Measurements from ENCODE around the gene ABHD11. TPM values are rescaled to one million over a fixed set of nuclear protein-coding genes. Genes with fewer than 3 reads are reported as not detected.
"Not testable (repeated sequence)": the region's sequence is repeated elsewhere in the genome, so short reads cannot be mapped to it uniquely, and the experiment has no call there.

Gene ABHD11
- total RNA-seq (2014; rRNA removed; shearing (Covaris generic)), result 21.2 and 25.7 TPM in 2 replicates

- DNase-seq, result peak; percentile 99
- H3K36me3 ChIP-seq (replicated peaks; ENCODE audit: control insufficient read depth, insufficient read depth, low read length), result peaks cover 8% of the 10 kb centered on the region
- H3K27me3 ChIP-seq (ENCODE audit: control insufficient read depth, insufficient read depth, low read length), result peaks cover 10% of the 10 kb centered on the region
- H3K4me3 ChIP-seq (ENCODE audit: insufficient read depth, low read depth, low read length), result peak within 1 kb of the TSS; percentile 92
Observed at GRCh38 chr7:73738612-73739386, at the start of gene ABHD11. TSS of gene ABHD11 (minus strand) at chr7:73738802. CDS start at chr7:73738770, 32 bp downstream.

GRCh38 chr7:73787786-73788048 lies 49.1 kb upstream of the ABHD11 start:
- DNase-seq; H3K36me3 ChIP-seq (replicated peaks; ENCODE audit: control insufficient read depth, insufficient read depth, low read length); H3K27me3 ChIP-seq (ENCODE audit: control insufficient read depth, insufficient read depth, low read length); H3K4me3 ChIP-seq (ENCODE audit: insufficient read depth, low read depth, low read length): not testable (repeated sequence)

DNA sequence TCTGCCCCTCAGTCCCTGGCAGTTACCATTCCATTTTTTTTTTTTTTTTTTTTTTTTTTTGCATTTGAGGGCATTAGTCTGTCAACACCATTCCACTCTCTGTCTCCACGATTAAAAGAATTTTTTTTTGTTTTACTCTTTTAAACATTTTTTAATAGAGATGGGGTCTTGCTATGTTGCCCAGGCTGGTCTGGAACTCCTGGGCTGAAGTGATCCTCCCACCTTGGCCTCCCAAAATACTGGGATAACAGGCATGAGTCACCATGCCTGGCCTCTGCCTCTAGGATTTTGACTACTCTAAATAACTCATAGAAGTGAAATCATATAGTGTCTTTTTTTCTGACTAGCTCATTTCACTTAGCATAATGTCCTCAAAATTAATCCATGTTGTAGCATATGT lies 48.0 kb upstream of the ABHD11 start:
- Histone ChIP-seq H3K27me3 (ENCODE audit: control insufficient read depth, insufficient read depth, low read length) (no peaks in the 10 kb centered on the region), H3K36me3 (replicated peaks; ENCODE audit: control insufficient read depth, insufficient read depth, low read length) (no peaks in the 10 kb centered on the region), H3K4me3 (ENCODE audit: insufficient read depth, low read depth, low read length) (no peak overlapping the region)
- DNase-seq, result no peak

DNA sequence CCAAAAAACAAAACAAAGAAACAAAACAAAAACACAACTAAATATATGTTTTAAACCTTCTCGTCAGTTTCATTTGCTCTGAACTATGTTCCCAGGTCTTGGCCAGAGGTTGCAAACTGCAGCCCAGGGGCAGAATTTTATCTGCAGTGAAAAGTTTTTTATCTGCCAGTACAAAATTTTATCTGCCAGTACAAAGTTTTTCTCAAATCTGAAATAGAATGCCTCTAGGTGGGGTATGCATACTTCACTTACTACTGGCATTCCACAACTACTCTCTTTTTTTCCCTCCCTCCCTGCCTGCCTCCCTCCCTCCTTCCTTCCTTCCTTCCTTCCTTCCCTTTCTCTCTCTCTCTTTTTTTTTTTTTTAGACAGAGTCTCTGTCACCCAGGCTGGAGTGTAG lies 40.9 kb upstream of the ABHD11 start:
- H3K27me3 ChIP-seq (ENCODE audit: control insufficient read depth, insufficient read depth, low read length), result no peaks in the 10 kb centered on the region
- DNase-seq, result no peak
- no peaks in the 10 kb centered on the region for H3K36me3 ChIP-seq (replicated peaks; ENCODE audit: control insufficient read depth, insufficient read depth, low read length)
- no peak overlapping the region for H3K4me3 ChIP-seq (ENCODE audit: insufficient read depth, low read depth, low read length)

- no peak for DNase-seq
- H3K27me3 ChIP-seq (ENCODE audit: control insufficient read depth, insufficient read depth, low read length), result no peaks in the 10 kb centered on the region
- H3K4me3 ChIP-seq (ENCODE audit: insufficient read depth, low read depth, low read length), result no peak overlapping the region
- no peaks in the 10 kb centered on the region for H3K36me3 ChIP-seq (replicated peaks; ENCODE audit: control insufficient read depth, insufficient read depth, low read length)
Observed at GRCh38 chr7:73778801-73779389, 40.3 kb upstream of the ABHD11 start.

GRCh38 chr7:73774923-73775322 lies 36.3 kb upstream of the ABHD11 start:
- Histone ChIP-seq H3K36me3 (replicated peaks; ENCODE audit: control insufficient read depth, insufficient read depth, low read length) (no peaks in the 10 kb centered on the region), H3K27me3 (ENCODE audit: control insufficient read depth, insufficient read depth, low read length) (peaks cover 10% of the 10 kb centered on the region; the same call in 1 of the 2 replicates), H3K4me3 (ENCODE audit: insufficient read depth, low read depth, low read length) (no peak overlapping the region)
- DNase-seq, result no peak

DNA sequence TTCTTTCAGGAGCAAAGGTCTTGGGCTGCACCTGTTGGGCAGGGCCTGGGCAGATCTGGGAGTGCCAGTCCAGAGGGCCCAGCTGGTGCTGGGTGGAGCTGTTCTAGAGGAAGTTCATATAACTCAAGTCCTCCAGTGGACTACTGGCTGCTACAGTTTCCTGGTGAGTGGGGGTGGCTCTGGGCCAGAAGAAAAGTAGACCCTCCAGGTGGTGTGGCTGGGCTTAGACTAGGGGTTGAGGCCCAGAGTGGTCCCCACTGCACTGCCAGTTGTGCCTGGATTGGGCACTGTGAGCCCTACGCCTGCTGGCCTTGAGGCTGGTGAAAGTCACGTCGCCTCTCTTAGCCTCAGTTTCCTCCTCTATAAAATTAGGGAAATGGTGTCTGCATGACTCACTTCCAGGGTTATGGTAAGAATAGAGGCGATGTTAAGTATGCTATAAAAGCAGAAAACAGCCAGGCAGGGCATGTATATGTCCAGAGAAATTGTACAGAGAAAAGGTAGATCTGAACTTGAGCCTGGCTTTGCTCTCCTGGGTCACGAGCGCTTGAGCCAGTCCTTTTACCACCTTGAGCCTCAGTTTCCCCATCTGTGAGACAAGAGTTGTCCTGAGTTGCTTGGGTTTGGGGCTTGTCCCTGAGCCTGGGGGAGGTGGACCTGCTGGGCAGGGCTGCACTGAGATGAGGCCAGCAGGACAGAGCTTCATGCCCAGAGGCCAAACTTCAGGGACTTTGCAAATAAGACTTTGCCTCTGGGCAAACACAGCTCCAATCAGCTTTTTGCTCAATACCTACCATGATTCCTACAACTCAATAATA lies 35.3 kb upstream of the ABHD11 start:
- no peak overlapping the region for H3K4me3 ChIP-seq (ENCODE audit: insufficient read depth, low read depth, low read length)

GRCh38 chr7:73770860-73771670 lies 32.5 kb upstream of the ABHD11 start:
- peak; percentile 84 for DNase-seq
- Histone ChIP-seq H3K4me3 (ENCODE audit: insufficient read depth, low read depth, low read length) (peak overlapping the region; percentile 54), H3K36me3 (replicated peaks; ENCODE audit: control insufficient read depth, insufficient read depth, low read length) (no peaks in the 10 kb centered on the region), H3K27me3 (ENCODE audit: control insufficient read depth, insufficient read depth, low read length) (peaks cover 15% of the 10 kb centered on the region; the same call in 1 of the 2 replicates)

More for the DNA sequence above, 35.3 kb upstream of the ABHD11 start:
- Histone ChIP-seq H3K36me3 (replicated peaks; ENCODE audit: control insufficient read depth, insufficient read depth, low read length) (no peaks in the 10 kb centered on the region), H3K27me3 (ENCODE audit: control insufficient read depth, insufficient read depth, low read length) (peaks cover 15% of the 10 kb centered on the region; the same call in 1 of the 2 replicates)
- no peak for DNase-seq

DNA sequence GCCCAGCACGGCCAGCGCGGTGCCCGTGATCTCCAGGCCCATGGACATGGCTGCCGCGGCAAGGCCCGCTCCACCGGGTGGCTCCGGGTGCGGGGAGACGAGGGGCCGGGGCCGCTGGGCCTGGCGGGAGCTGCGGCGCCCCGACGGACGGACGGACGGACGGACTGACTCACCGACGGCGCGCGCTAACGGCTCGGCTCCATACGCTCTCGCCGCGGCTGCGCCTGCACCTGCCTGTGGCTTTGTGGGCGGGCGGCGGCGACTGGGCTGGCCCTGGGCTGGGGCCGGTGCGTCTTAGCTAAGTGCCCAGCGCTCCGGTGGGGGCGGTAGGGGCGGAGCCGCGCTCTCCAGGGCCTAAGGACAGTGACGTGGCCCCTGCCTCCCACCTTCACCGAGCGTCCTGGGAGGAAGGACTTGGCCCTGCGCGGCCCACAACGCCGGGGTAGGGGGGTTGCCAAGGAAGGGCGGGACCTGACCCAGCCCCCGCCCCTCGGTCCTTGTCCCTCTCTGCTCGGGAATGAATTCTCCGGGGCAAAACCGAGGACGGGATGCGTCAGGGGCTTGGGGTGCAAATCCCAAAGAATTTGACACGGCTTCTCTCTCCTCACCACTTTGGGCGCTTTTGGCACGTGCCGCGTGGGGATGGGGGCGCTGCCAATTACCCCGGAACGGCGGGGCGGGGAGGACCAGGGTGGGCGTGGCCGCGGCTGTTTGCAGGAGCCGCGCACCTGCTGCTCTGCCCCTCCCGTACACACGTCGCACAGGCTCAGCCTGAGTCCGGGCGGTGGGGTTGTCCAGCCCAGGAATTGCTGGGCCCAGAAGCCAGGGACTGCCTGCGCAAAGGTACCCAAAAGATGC lies 31.6 kb upstream of the ABHD11 start, which contains the start of gene CLDN3:
Gene CLDN3 (minus strand): TSS at position 269 of the 858 bp plus-strand sequence. CDS start 221 bp downstream, at position 48.
- peak within 1 kb of the TSS; percentile 54 for H3K4me3 ChIP-seq (ENCODE audit: insufficient read depth, low read depth, low read length)
- H3K36me3 ChIP-seq (replicated peaks; ENCODE audit: control insufficient read depth, insufficient read depth, low read length), result no peaks in the 10 kb centered on the region
- DNase-seq, result peak; percentile 97
- H3K27me3 ChIP-seq (ENCODE audit: control insufficient read depth, insufficient read depth, low read length), result peaks cover 15% of the 10 kb centered on the region; the same call in 1 of the 2 replicates

GRCh38 chr7:73769481-73770001 lies 30.9 kb upstream of the ABHD11 start:
- H3K36me3 ChIP-seq (replicated peaks; ENCODE audit: control insufficient read depth, insufficient read depth, low read length), result no peaks in the 10 kb centered on the region
- peak; percentile 58 for DNase-seq
- peak overlapping the region; percentile 54 for H3K4me3 ChIP-seq (ENCODE audit: insufficient read depth, low read depth, low read length)
- peaks cover 15% of the 10 kb centered on the region; the same call in 1 of the 2 replicates for H3K27me3 ChIP-seq (ENCODE audit: control insufficient read depth, insufficient read depth, low read length)

- Histone ChIP-seq H3K36me3 (replicated peaks; ENCODE audit: control insufficient read depth, insufficient read depth, low read length) (no peaks in the 10 kb centered on the region), H3K4me3 (ENCODE audit: insufficient read depth, low read depth, low read length) (no peak overlapping the region), H3K27me3 (ENCODE audit: control insufficient read depth, insufficient read depth, low read length) (peaks cover 15% of the 10 kb centered on the region; the same call in 1 of the 2 replicates)
- DNase-seq, result peak; percentile 55
Observed at GRCh38 chr7:73768641-73769480, 30.3 kb upstream of the ABHD11 start.

DNA sequence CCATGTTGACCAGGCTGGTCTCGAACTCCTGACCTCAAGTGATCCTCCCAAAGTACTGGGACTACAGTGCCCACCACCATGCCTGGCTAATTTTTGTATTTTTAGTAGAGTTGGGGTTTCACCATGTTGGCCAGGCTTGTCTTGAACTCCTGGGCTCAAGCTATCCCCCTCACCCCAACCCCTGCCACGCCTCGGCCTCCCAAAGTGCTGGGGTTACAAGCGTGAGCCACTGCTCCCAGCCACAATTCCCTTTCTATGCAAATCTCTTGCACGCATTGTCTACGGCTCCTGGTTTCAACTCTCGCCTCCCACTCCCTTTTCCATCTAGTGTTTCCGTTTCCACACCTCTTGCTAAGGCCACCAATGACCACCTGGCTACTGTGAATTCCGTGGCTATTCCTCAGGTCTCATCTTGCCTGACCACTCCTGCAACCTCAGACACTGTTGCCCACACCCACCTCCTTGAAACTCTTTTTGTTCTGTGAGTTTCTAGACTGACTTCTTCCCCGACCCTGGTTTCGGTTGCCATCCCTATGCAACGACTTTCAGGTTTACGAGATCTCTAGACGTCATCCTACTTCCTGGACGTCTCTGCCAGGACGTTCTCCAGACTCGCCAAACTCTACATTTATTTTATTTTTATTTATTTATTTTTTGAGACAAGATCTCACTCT lies 28.1 kb upstream of the ABHD11 start:
- Histone ChIP-seq H3K27me3 (ENCODE audit: control insufficient read depth, insufficient read depth, low read length) (peaks cover 15% of the 10 kb centered on the region; the same call in 1 of the 2 replicates), H3K4me3 (ENCODE audit: insufficient read depth, low read depth, low read length) (no peak overlapping the region), H3K36me3 (replicated peaks; ENCODE audit: control insufficient read depth, insufficient read depth, low read length) (no peaks in the 10 kb centered on the region)
- DNase-seq, result no peak
